A549 treated with dexamethasone at 1 μM for 4 hours (cell line): Measurements from ENCODE around the gene PAXX. TPM values are rescaled to one million over a fixed set of nuclear protein-coding genes. Genes with fewer than 3 reads are reported as not detected.

Source experiments
- total RNA-seq: library from RNA; stranded (reverse); fragments of 200-300 nt; extraction: Qiagen RNA extraction; gene quantifications from 5 replicates; pipeline ENCODE4 v1.2.3, GENCODE V29; 2022

PAXX gene, protein sequence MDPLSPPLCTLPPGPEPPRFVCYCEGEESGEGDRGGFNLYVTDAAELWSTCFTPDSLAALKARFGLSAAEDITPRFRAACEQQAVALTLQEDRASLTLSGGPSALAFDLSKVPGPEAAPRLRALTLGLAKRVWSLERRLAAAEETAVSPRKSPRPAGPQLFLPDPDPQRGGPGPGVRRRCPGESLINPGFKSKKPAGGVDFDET
- total RNA-seq, result 43.1 to 70.9 TPM (median 62.8 TPM) in 5 replicates

DNA sequence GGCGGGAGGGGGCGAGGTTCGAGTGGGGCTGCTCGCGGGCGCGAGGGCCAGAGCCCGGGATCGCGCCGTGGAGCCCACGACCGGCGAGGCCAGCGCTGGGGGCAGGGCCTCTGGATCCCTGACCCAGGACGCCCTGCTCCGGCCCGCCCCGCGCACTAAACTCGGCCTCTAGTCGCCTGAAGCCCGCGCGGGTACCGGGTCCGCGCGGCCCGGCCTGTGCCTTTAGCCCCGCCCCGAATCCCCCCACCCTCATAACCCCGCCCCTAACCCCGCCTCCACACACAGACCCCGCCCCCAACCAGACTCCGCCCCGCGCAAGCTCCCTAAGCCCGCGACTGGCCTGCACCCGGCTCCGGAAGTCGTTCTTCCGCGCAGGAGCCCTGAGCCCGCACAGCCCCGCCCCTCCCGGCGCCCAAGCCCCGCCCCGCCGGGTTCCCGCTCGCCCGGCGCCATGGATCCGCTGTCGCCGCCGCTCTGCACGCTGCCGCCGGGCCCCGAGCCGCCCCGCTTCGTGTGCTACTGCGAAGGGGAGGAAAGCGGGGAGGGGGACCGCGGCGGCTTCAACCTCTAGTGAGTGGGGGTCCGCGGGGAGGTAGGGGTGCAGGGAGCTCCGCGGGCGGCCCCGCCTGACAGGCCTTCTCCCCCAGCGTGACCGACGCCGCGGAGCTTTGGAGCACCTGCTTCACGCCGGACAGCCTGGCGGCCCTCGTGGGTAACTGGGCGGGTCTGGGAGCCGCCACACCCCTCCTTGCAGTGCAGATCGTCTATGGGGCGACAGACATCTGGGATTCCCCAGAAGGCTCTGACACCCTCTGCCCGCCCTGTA is at the start of gene PAXX:
TSS of gene PAXX (plus strand) at position 430 of the 826 bp plus-strand sequence. CDS start at position 452, 22 bp downstream.

DNA sequence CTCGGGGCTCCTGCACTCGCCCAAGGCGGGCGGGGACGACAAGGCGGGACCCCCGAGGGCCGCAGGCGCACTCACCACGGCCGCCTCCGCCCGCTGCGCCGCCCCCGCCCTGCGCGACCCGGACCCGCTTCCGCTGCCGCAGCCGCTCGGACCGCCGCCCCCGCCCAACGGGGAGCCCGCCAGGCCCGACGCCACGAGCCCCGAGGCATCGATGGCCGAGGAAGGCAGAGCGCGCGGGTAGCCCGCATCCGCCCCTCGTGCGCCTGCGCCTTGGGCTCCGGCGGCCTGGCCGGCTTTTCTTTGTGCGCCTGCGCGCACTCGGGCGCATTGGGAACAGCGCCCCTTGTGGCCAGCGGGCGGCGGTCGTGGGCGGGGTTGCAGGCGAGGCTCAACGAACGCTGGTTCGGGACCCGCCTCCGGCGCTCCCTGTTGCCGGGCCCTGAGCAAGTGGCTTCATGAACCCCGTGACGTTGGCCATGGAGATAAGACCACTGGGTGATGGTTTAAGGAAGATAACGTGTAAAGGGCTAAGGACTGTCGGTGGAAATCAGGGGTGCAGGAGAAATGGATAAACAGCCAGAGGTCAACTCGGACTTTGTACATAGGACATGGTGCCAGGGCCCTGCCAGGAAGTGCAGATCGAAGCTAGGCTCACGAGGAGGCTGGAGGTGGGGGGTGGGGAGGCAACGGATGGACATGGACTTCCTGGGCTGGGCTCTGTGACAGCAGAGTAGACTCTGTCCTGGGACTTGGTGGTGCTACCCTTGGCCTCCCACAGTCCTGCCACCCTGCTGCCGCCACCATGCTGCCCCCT is 47.5 kb upstream of the PAXX start, which contains the start of the genes C8G and FBXW5:
TSS of gene C8G (plus strand) at position 725 of the 814 bp plus-strand sequence. CDS start at position 803, 78 bp downstream.
TSS of gene FBXW5 (minus strand) at position 220 of the 814 bp plus-strand sequence. CDS start 655 bp downstream, outside the sequence.

DNA sequence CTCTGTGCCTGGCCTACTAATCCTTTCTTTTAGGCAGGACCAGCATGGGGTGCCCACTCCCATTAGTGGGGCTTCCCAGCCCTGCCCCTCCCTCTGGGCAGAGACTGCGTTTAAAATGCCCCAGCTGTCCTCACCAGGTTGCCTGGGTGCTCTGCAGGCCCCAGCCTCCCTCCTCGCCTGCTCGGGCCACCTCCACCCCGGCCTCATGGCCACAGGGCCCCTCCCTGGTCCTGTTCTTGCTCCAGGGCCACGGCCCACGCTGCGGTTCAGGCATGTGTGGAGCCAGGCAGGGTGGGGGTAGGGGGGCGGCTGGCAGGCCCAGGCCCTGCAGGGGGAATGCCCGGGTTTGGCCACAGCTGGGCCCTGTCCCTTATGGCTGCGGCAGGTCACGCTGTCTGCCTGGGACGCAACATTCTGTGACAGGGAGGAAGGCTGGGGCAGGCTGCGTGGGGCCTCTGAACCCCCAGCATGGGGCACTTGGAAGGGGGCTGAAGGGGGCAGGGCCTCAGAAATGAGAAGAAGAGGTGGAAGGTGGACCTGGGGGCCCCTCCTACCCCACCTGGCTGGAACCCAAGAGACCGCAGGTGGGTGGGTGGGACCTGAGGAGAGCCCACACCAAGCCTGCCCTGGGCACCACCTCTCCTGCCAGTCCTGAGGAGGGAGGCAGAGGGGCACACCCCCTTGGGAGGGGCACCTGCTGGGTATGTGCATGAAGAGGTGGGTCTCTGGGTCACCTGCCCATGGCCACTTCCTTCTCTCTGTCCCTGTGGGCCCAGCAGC is 40.5 kb upstream of the PAXX start, which contains the start of gene LCN12:
TSS of gene LCN12 (plus strand) at position 733 of the 780 bp plus-strand sequence. CDS start 55 bp downstream, outside the sequence.

DNA sequence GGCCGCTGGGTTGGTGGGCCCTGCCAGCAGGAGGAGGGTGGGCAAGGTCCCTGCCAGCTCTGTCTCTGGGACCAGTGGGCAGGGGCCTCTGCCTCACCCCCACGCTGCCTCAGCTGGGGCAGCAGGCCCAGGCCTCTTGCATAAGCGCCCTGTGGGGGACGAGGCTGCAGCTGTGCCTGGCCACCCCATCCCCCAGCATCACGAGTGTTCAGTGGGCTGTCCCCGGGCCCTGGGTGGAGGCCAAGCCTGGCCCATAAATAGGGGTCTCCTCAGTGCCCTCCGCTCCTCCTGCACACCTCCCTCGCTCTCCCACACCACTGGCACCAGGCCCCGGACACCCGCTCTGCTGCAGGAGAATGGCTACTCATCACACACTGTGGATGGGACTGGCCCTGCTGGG is 15.0 kb upstream of the PAXX start, which contains the start of gene PTGDS:
TSS of gene PTGDS (plus strand) at position 282 of the 400 bp plus-strand sequence. CDS start at position 357, 75 bp downstream.

DNA sequence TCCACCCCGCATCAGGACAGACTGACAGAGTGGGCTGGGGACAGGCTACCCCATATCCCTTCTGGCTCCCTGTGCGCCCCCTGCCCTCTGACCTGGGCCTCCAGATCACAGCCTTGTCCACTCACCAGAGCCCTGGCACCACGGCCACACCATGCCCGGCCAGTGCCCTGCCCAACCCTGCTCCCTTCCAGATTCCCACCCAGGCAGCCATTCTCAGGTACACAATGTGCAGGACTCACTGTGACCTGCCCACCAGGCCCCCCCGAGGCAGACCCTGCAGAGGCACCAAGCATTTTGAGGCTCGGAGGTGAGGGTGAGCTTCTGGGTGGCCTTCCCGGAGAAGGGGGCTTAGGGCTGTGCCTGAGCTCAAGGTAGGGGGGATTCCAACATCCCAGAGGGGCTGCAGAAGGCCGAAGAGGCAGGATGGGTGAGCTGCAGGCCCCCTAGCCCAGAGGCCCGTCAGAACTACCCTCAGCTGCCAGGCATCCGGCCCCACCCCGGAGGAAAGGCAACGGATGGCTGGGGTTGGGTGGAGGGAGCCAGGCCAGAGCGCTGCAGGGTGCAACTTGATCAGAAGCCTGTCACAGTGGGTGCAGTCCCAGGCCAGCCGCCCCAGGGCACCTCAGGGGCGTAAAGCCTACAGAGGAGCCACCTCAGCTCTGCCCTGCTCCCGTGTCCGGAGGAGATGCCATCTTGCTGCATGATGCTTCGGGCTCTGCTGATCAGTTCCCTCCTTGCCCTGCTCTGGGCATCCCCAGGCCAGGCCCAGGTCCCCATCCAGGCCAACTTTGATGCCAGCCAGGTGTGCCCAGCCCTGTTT is 9.8 kb upstream of the PAXX start, which contains the start of gene LCNL1:
TSS of gene LCNL1 (plus strand) at position 762 of the 820 bp plus-strand sequence. CDS start 594 bp downstream, outside the sequence.

DNA sequence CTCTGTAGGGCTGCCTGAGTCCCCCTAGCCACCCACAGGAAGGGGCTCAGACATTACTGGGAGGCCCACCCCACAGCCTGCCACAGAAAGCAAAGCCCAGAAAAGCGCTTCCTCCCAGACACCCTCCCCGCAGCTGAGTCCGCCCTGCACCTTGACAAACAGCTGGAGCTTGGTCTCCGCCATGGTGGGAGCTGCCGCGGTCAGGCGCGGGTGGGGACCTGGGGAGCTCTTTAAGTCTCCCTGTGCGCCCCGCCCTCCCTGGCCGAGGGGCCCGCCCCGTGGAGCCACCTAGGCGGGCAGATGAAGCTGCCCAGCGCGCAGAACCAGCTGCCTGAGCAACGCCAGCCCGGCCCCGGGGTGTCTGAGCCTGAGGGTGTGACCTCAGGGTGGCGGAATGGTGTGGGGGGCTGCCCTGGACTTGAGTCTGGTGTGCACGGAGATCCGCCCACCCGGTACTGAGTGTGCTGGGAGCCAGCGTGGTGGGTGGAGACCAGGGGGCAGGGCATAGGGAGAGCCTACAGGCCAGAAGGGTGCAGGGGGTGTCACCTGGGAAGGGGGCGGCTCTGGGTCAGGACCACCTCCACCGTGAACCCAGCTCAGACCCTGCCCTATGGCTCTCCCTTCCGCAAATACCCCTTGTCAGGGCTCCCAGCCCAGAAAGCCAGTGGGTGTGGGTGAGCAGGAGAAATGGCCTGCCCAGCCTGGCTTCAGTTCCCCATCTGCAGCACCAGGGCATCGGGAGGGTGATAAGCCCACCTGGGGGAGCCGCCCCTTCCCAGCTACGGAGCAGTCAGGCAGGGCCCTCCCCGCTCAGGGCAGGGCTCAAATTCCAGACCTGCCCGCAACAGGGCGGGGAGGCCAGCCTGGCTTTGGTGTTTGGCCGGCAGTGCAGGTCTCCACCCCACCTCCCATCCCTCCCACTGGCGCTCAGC is 4.4 kb downstream of the PAXX start, which contains the start of gene CLIC3:
TSS of gene CLIC3 (minus strand) at position 208 of the 932 bp plus-strand sequence. CDS start at position 183, 25 bp downstream.

DNA sequence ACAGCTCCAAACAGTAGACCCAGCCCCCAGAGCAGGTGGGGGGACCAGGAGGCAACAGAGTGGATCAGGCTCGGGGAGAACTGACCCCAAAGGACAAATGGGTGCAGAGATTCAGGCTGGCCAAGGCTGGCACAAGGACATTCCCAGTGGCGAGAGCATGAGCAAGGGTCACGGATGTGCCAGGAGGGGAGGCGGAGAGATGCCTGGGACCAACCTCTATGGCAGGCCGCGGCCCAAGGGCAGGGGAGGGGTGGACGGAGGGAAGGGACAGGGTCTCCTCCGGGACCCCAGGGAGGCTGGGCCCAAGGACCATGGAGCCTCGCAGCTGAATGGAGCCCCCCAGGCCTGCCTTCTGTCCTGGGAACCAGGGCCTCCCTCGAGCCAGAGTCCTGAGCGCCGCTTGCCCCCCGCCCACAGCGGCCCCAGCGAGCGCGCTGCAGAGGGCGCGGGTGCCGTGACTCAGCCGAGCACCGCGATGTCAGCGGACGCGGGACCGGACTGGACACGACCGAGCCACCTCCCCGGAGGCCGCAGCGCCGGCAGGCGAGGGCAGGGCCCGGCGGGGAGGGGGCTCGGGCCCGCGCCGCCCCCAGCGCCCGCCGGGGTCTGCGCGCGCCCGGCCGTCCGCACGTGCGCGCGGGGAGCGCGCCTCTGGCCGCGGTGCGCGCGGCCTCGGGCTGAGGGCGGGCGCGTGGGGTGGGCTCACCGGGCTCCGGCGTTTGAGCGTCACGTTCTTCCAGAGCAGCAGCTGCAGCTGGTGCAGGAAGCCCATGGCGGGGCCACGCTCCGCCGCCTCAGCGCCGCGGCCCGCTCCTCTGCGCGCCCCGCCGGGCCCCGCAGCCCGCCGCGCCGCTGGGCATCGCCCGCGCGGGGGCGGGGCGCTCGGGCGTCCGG is 35.4 kb downstream of the PAXX start, which contains the start of gene ABCA2:
TSS of gene ABCA2 (minus strand) at position 869 of the 894 bp plus-strand sequence. CDS start at position 772, 97 bp downstream.

DNA sequence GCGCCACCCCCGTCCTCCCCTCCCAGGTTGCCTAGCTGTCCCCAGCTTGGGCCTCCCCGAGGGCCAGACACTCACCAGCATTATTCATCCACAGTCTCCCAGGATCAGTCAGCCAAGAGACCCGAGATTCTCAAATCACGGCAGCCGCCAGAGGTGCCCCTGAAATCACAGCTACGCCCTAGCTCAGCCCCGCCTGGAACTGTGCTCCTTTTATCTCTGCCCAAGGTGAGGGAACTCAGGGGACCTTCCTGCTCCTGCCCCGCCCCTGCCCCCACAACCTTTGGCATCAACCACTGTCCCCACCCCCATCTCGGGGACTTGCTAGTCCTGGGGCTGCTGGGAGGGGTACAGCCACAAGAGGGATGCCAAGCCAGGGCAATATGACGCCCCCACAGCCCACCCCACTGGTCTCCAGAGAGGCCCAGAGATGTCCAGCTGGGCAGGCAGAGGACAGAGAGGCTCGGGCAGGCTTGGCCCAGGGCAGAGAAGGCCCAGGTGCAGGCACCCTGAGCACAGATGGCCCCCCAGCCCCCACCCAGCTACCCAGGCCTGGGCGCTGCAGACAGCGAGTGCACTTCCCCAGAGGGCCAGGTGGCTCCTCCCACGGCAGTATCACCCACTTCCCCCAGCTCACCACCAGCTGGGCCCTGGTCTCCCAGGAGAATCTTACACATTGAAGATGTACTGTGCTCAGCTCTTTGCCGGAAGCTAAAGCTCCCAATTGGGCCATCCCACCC is 39.9 kb downstream of the PAXX start, which contains the start of gene FUT7:
TSS of gene FUT7 (minus strand) at position 185 of the 737 bp plus-strand sequence. CDS start at position 88, 97 bp downstream.

Other genes starting within 250 kb of the PAXX start
- 0.04 TPM in 1 of 5 replicates, not detected in the others for gene LCN10, start 249.5 kb upstream of the PAXX start, total RNA-seq
- gene LCN6, start 243.9 kb upstream of the PAXX start, total RNA-seq, result not detected in 5 replicates
- not detected in 5 replicates for gene LCN8, start 234.2 kb upstream of the PAXX start, total RNA-seq
- gene LCN15, start 227.9 kb upstream of the PAXX start, total RNA-seq, result 0.09 TPM in 2 of 5 replicates, not detected in the others
- 62.2 to 73.5 TPM (median 69.2 TPM) in 5 replicates for gene TMEM141, start 201.1 kb upstream of the PAXX start, total RNA-seq
- 0.11 to 0.43 TPM (median 0.27 TPM) in 5 replicates for gene CCDC183, start 196.1 kb upstream of the PAXX start, total RNA-seq
- 58.8 to 88.7 TPM (median 79.5 TPM) in 5 replicates for gene RABL6, start 184.5 kb upstream of the PAXX start, total RNA-seq
- gene AJM1, start 149.9 kb upstream of the PAXX start, total RNA-seq, result 3.2 to 4.8 TPM (median 4.3 TPM) in 5 replicates
- 263 to 301 TPM (median 279 TPM) in 5 replicates for gene PHPT1, start 143.0 kb upstream of the PAXX start, total RNA-seq
- gene MAMDC4, start 140.1 kb upstream of the PAXX start, total RNA-seq, result 1.3 to 4.3 TPM (median 3.4 TPM) in 5 replicates
- gene EDF1, start 126.1 kb upstream of the PAXX start, total RNA-seq, result 486 to 542 TPM (median 487 TPM) in 5 replicates
- gene TRAF2, start 105.9 kb upstream of the PAXX start, total RNA-seq, result 34.2 to 59.3 TPM (median 51.5 TPM) in 5 replicates
- 57.0 to 103 TPM (median 97.7 TPM) in 5 replicates for gene FBXW5, start 47.7 kb upstream of the PAXX start, total RNA-seq
- 0.42 to 1.4 TPM (median 1.0 TPM) in 5 replicates for gene C8G, start 47.2 kb upstream of the PAXX start, total RNA-seq
- gene LCN12, start 40.1 kb upstream of the PAXX start, total RNA-seq, result 0.48 to 1.6 TPM (median 1.3 TPM) in 5 replicates
- 0.28 to 1.4 TPM (median 0.77 TPM) in 5 replicates for gene PTGDS, start 14.9 kb upstream of the PAXX start, total RNA-seq
- gene LCNL1, start 9.4 kb upstream of the PAXX start, total RNA-seq, result 0.03 to 0.31 TPM (median 0.18 TPM) in 5 replicates
- gene CLIC3, start 4.1 kb downstream of the PAXX start, total RNA-seq, result 3.3 to 6.7 TPM (median 5.0 TPM) in 5 replicates
- gene ABCA2, start 35.8 kb downstream of the PAXX start, total RNA-seq, result 12.4 to 27.7 TPM (median 24.8 TPM) in 5 replicates
- 0.04 to 0.10 TPM (median 0.05 TPM) in 4 of 5 replicates, not detected in the other for gene FUT7, start 39.7 kb downstream of the PAXX start, total RNA-seq
- gene NPDC1, start 53.8 kb downstream of the PAXX start, total RNA-seq, result 34.4 to 84.3 TPM (median 78.9 TPM) in 5 replicates
- 3.1 to 6.4 TPM (median 5.4 TPM) in 5 replicates for gene ENTPD2, start 61.6 kb downstream of the PAXX start, total RNA-seq
- 13.4 to 23.9 TPM (median 21.4 TPM) in 5 replicates for gene SAPCD2, start 78.1 kb downstream of the PAXX start, total RNA-seq
- gene UAP1L1, start 85.1 kb downstream of the PAXX start, total RNA-seq, result 8.1 to 15.8 TPM (median 11.1 TPM) in 5 replicates
- gene MAN1B1, start 94.6 kb downstream of the PAXX start, total RNA-seq, result 36.8 to 53.3 TPM (median 51.6 TPM) in 5 replicates
- 67.5 to 115 TPM (median 108 TPM) in 5 replicates for gene DPP7, start 122.3 kb downstream of the PAXX start, total RNA-seq
- 0.16 to 0.41 TPM (median 0.32 TPM) in 5 replicates for gene GRIN1, start 146.7 kb downstream of the PAXX start, total RNA-seq
- gene LRRC26, start 177.6 kb downstream of the PAXX start, total RNA-seq, result 0.19 to 1.5 TPM (median 0.77 TPM) in 5 replicates
- not detected in 5 replicates for gene TMEM210, start 179.6 kb downstream of the PAXX start, total RNA-seq
- gene ANAPC2, start 196.1 kb downstream of the PAXX start, total RNA-seq, result 20.3 to 35.3 TPM (median 31.4 TPM) in 5 replicates
- gene SSNA1, start 196.3 kb downstream of the PAXX start, total RNA-seq, result 99.1 to 134 TPM (median 125 TPM) in 5 replicates
- gene TPRN, start 208.3 kb downstream of the PAXX start, total RNA-seq, result 6.4 to 11.2 TPM (median 10.5 TPM) in 5 replicates
- gene TMEM203, start 213.2 kb downstream of the PAXX start, total RNA-seq, result 34.6 to 42.9 TPM (median 39.6 TPM) in 5 replicates
- 8.1 to 18.5 TPM (median 15.8 TPM) in 5 replicates for gene NDOR1, start 213.3 kb downstream of the PAXX start, total RNA-seq
- 1.2 to 2.2 TPM (median 2.0 TPM) in 5 replicates for gene RNF208, start 229.8 kb downstream of the PAXX start, total RNA-seq
- gene CYSRT1, start 232.8 kb downstream of the PAXX start, total RNA-seq, result 3.6 to 5.1 TPM (median 4.6 TPM) in 5 replicates
- gene RNF224, start 235.1 kb downstream of the PAXX start, total RNA-seq, result 0.14 to 0.28 TPM (median 0.21 TPM) in 5 replicates
- 0.05 to 0.11 TPM (median 0.06 TPM) in 5 replicates for gene SLC34A3, start 238.5 kb downstream of the PAXX start, total RNA-seq
- 618 to 867 TPM (median 780 TPM) in 5 replicates for gene TUBB4B, start 248.9 kb downstream of the PAXX start, total RNA-seq